H1 (cell line): ENCODE measurements around the gene WBP11. TPM values are rescaled to one million over a fixed set of nuclear protein-coding genes. Genes with fewer than 3 reads are reported as not detected.

Experiments
- CTCF ChIA-PET: fragments of 300-600 bp; sonication (Branson Sonifier 250); formaldehyde crosslinking; loops from one replicate; lab custom pipeline; 2021; ENCODE audit not compliant: partially characterized antibody; lab: Charles Lee
- POLR2A ChIA-PET: fragments of 300-600 bp; sonication (Branson Sonifier 250); formaldehyde crosslinking; loops from one replicate; lab custom pipeline; 2021; ENCODE audit warnings: inconsistent platforms; ENCODE audit not compliant: partially characterized antibody; lab: Charles Lee
- DNase-seq, 2 experiments: peaks; one replicate each; pipeline versions ENCODE4 v3.0.0 to v3.0.0-alpha.2; 2010 to 2022; ENCODE audit warnings: low spot score in 2 of 2, low read depth in 1 of 2, mixed read lengths in 1 of 2
- FAIRE-seq: peaks from 2 replicates; lab custom pipeline; 2011; peaks lifted over from hg19 to GRCh38; lab: Jason Lieb, UNC
- H2AFZ ChIP-seq: 2 replicates; pipeline ENCODE4 v1.8.1; 2012; ENCODE audit warnings: low read length, inconsistent platforms
- H2AK5ac ChIP-seq: 2 replicates; pipeline ENCODE4 v1.6.1; 2013; ENCODE audit warnings: low read depth, low read length
- H2BK120ac ChIP-seq: replicated peaks from 2 replicates; pipeline ENCODE3; 2013; ENCODE audit warnings: low read depth, low read length, inconsistent platforms
- H2BK12ac ChIP-seq: 2 replicates; pipeline ENCODE4 v1.6.1; 2013; ENCODE audit warnings: low read depth, low read length
- H2BK15ac ChIP-seq: 2 replicates; pipeline ENCODE4 v1.6.1; 2013; ENCODE audit warnings: low read length
- H2BK20ac ChIP-seq: 2 replicates; pipeline ENCODE4 v1.6.1; 2013; ENCODE audit warnings: low read length
- H2BK5ac ChIP-seq: 2 replicates; pipeline ENCODE4 v1.6.1; 2013; ENCODE audit warnings: low read depth, low read length
- H3K14ac ChIP-seq: 2 replicates; pipeline ENCODE4 v1.6.1; 2013; ENCODE audit warnings: inconsistent platforms; ENCODE audit not compliant: insufficient read length
- H3K18ac ChIP-seq: 2 replicates; pipeline ENCODE4 v1.6.1; 2013; ENCODE audit warnings: low read length; ENCODE audit errors: extremely low read depth
- H3K23ac ChIP-seq: 2 replicates; pipeline ENCODE4 v1.6.1; 2013; ENCODE audit warnings: inconsistent platforms; ENCODE audit not compliant: insufficient read length
- H3K23me2 ChIP-seq: 2 replicates; pipeline ENCODE4 v1.6.1; 2013; ENCODE audit warnings: low read depth, low read length
- H3K27ac ChIP-seq: 2 replicates; pipeline ENCODE4 v1.6.1; 2011; ENCODE audit warnings: low read depth, low read length, inconsistent platforms
- H3K27me3 ChIP-seq, 4 experiments: replicated peaks in 1 of 4; 1 replicate in 1 of 4; 2 replicates in 3 of 4; pipeline versions ENCODE4 v1.6.1 to v1.8.1; 2011 to 2013; ENCODE audit warnings: low read length in 3 of 4, mild to moderate bottlenecking in 3 of 4, inconsistent platforms in 2 of 4, mixed read lengths in 2 of 4, moderate library complexity in 1 of 4; ENCODE audit not compliant: control insufficient read depth in 3 of 4, insufficient read depth in 3 of 4; ENCODE audit errors: extremely low read depth in 1 of 4
- H3K36me3 ChIP-seq, 4 experiments: 2 replicates each; pipeline versions ENCODE4 v1.6.1 to v1.8.1; 2011 to 2013; ENCODE audit warnings: mild to moderate bottlenecking in 4 of 4, low read length in 3 of 4, moderate library complexity in 2 of 4, control low read depth in 1 of 4, inconsistent platforms in 1 of 4; ENCODE audit not compliant: insufficient read depth in 4 of 4, control insufficient read depth in 2 of 4
- H3K4ac ChIP-seq: replicated peaks from 2 replicates; pipeline ENCODE3; 2013; ENCODE audit warnings: low read length, low read depth, mixed read lengths, inconsistent platforms; ENCODE audit not compliant: insufficient read length
- H3K4me1 ChIP-seq, 4 experiments: replicated peaks in 1 of 4; 1 replicate in 1 of 4; 2 replicates in 3 of 4; pipeline versions ENCODE4 v1.6.1 to v1.8.1; 2011 to 2013; ENCODE audit warnings: low read length in 3 of 4, inconsistent platforms in 2 of 4, mixed read lengths in 1 of 4; ENCODE audit not compliant: insufficient read depth in 4 of 4, control insufficient read depth in 3 of 4
- H3K4me2 ChIP-seq, 2 experiments: 2 replicates each; pipeline versions ENCODE4 v1.6.1 to v1.8.1; 2011 to 2013; ENCODE audit warnings: low read depth in 2 of 2, low read length in 2 of 2, control low read depth in 1 of 2, inconsistent platforms in 1 of 2, mild to moderate bottlenecking in 1 of 2; ENCODE audit not compliant: insufficient read depth in 1 of 2
- H3K4me3 ChIP-seq, 4 experiments: fragments of 200-600, 300-600 bp in 1 of 4; sonication (generic), shearing (Covaris generic), sonication (Bioruptor Twin) in 1 of 4; 2 replicates each; pipeline versions ENCODE4 v1.5.1 to v1.8.1; 2011 to 2016; ENCODE audit warnings: low read length in 4 of 4, low read depth in 3 of 4, control low read depth in 2 of 4, inconsistent platforms in 2 of 4, mild to moderate bottlenecking in 2 of 4, mixed read lengths in 1 of 4, moderate library complexity in 1 of 4; ENCODE audit not compliant: insufficient read depth in 2 of 4; ENCODE audit errors: extremely low read depth in 1 of 4
- H3K56ac ChIP-seq: replicated peaks from 2 replicates; pipeline ENCODE3; 2013; ENCODE audit warnings: low read depth, mild to moderate bottlenecking, mixed read lengths, low read length, inconsistent platforms; ENCODE audit not compliant: insufficient read length
- H3K79me1 ChIP-seq: 2 replicates; pipeline ENCODE4 v1.6.1; 2013; ENCODE audit warnings: low read depth, low read length, control low read depth
- H3K79me2 ChIP-seq, 2 experiments: 2 replicates each; pipeline versions ENCODE4 v1.6.1 to v1.8.1; 2012 to 2013; ENCODE audit warnings: low read length in 2 of 2, mild to moderate bottlenecking in 2 of 2, inconsistent platforms in 1 of 2; ENCODE audit not compliant: insufficient read depth in 2 of 2, control insufficient read depth in 1 of 2
- H3K9ac ChIP-seq, 4 experiments: replicated peaks in 1 of 4; 1 replicate in 1 of 4; 2 replicates in 3 of 4; pipeline versions ENCODE4 v1.6.1 to v1.8.1; 2011 to 2013; ENCODE audit warnings: low read depth in 3 of 4, low read length in 3 of 4, control low read depth in 2 of 4, mild to moderate bottlenecking in 2 of 4, moderate library complexity in 2 of 4, inconsistent platforms in 1 of 4; ENCODE audit errors: extremely low read depth in 1 of 4
- H3K9me3 ChIP-seq, 2 experiments: 2 replicates each; pipeline versions ENCODE4 v1.6.1 to v1.8.1; 2012 to 2013; ENCODE audit warnings: mild to moderate bottlenecking in 2 of 2, moderate library complexity in 2 of 2, control low read depth in 1 of 2, inconsistent platforms in 1 of 2, low read depth in 1 of 2, low read length in 1 of 2, mixed read lengths in 1 of 2; ENCODE audit not compliant: insufficient read depth in 2 of 2
- H4K20me1 ChIP-seq, 2 experiments: replicated peaks in 1 of 2; 2 replicates each; pipeline versions ENCODE3 to v1.8.1; 2011 to 2013; ENCODE audit warnings: inconsistent platforms in 2 of 2, low read length in 2 of 2, mild to moderate bottlenecking in 1 of 2; ENCODE audit not compliant: insufficient read depth in 2 of 2, control insufficient read depth in 1 of 2
- H4K5ac ChIP-seq: 2 replicates; pipeline ENCODE4 v1.6.1; 2013; ENCODE audit warnings: low read length, low read depth, mixed read lengths, inconsistent platforms; ENCODE audit not compliant: insufficient read length
- H4K8ac ChIP-seq: 2 replicates; pipeline ENCODE4 v1.8.0; 2013; ENCODE audit warnings: mild to moderate bottlenecking, moderate library complexity, low read length, inconsistent platforms; ENCODE audit not compliant: insufficient read depth; ENCODE audit errors: extremely low read depth
- H4K91ac ChIP-seq: replicated peaks from 2 replicates; pipeline ENCODE3; 2013; ENCODE audit warnings: low read length, mixed read lengths, inconsistent platforms; ENCODE audit not compliant: insufficient read length
- ATF3 ChIP-seq: IDR thresholded peaks from 2 replicates; pipeline ENCODE4 v1.6.1; 2011; ENCODE audit warnings: low read depth, mild to moderate bottlenecking, low read length; ENCODE audit not compliant: insufficient read depth
- POLR2A ChIP-seq, 2 experiments: IDR thresholded peaks; 1 replicate in 1 of 2; 2 replicates in 1 of 2; pipeline ENCODE4 v1.6.1; 2011; ENCODE audit warnings: low read depth in 2 of 2, low read length in 2 of 2, mild to moderate bottlenecking in 2 of 2; ENCODE audit errors: control extremely low read depth in 1 of 2
- WGBS, 2 experiments: shearing (Covaris generic) in 1 of 2; methylation state at CpG; one replicate each; pipeline versions ENCODE4 v1.1.6 to v1.1.7; 2013 to 2015; ENCODE audit warnings: low lambda C conversion rate in 2 of 2, mixed read lengths in 2 of 2, inconsistent platforms in 1 of 2, low coverage in 1 of 2, missing lambda C conversion rate in 1 of 2; ENCODE audit not compliant: insufficient replicate concordance in 2 of 2, insufficient coverage in 1 of 2, insufficient read length in 1 of 2; ENCODE audit errors: extremely low coverage in 1 of 2, missing lambda C conversion rate in 1 of 2; 5-methylcytosine and 5-hydroxymethylcytosine counted together
- polyA plus RNA-seq, 7 experiments: library from polyadenylated mRNA; depleted of rRNA in 3 of 7; stranded (reverse) in 5 of 7; unstranded in 2 of 7; fragments of >200 nt in 5 of 7; fragments of 200-250 nt in 2 of 7; gene quantifications; 1 replicate in 5 of 7; 2 replicates in 1 of 7; 4 replicates in 1 of 7; pipeline versions ENCODE4 v1.2.1 to v1.2.3, GENCODE V29; 2011 to 2013; ENCODE audit warnings: missing spikeins in 2 of 7, mixed read lengths in 2 of 7
- total RNA-seq: library from RNA; stranded (reverse); fragmentation: NEBNext Ultra II Directional; extraction: Animal tissue kit (Norgen Biotek cat#: 25700); gene quantifications from 2 replicates; pipeline ENCODE4 v1.2.1, GENCODE V29; 2021

Gene WBP11
- total and polyA plus RNA-seq, 2 of the 8 experiments (the other 6 are each of a cell fraction or from before 2014, with no cell fraction given) = 22.1 to 134 TPM

- Histone ChIP-seq H3K27ac (no peak overlapping the region), H3K4me1 (no peaks in the 10 kb centered on the region; a peak in 2 of 7 replicates), H3K23ac (no peak overlapping the region), H3K9me3 (peaks cover 0 to 3% of the 10 kb centered on the region in 2 experiments; a peak in 1 of 4 replicates), H3K27me3 (no peaks in the 10 kb centered on the region), H4K5ac (no peak overlapping the region), H3K9ac (no peak overlapping the region), H3K4me3 (no peak overlapping the region), H2AK5ac (no peak overlapping the region), H3K79me1 (no peaks in the 10 kb centered on the region), H2BK120ac (no peak overlapping the region), H4K20me1 (peaks cover 0 to 4% of the 10 kb centered on the region in 2 experiments), H3K23me2 (no peaks in the 10 kb centered on the region; the same call in 1 of the 2 replicates), H3K14ac (no peak overlapping the region), H3K4ac (no peak overlapping the region), H2BK20ac (no peak overlapping the region), H4K8ac (no peak overlapping the region), H2BK15ac (no peak overlapping the region), H2AFZ (no peak overlapping the region), H3K79me2 (peaks cover 0 to 41% of the 10 kb centered on the region in 2 experiments; a peak in 2 of 4 replicates), H3K56ac (no peak overlapping the region), H3K36me3 (peaks cover 0 to 4% (median under 1%) of the 10 kb centered on the region in 4 experiments; a peak in 1 of 8 replicates), H3K4me2 (no peak overlapping the region), H4K91ac (no peak overlapping the region), H2BK12ac (no peak overlapping the region), H2BK5ac (no peak overlapping the region), H3K18ac (no peak overlapping the region)
- DNase-seq (no peak), FAIRE-seq (no peak)
- CTCF ChIA-PET = interaction anchor here (1.6 kb wide), 1 partner anchor 11 kb away, joined by 4 read pairs; no protein-coding TSS in a partner anchor
- WGBS, 2 experiments = 88% methylated on average over 3 of the region's 3 CpGs; no CpG with 5 or more reads in 1 of the 2 experiments
- POLR2A ChIA-PET = interaction anchor here (0.9 to 2.6 kb wide), 5 partner anchors 8 to 73 kb away, joined by 3 to 12 read pairs (median 4); partner anchors contain the start of genes C12orf60 and WBP11
- TF ChIP-seq POLR2A (IDR thresholded peaks at IDR 0.05; ENCODE audit: control extremely low read depth in 1 of 2, low read depth in 2 of 2, low read length in 2 of 2) (peak in 1 of 2 experiments; percentile 45; a peak in 1 of 3 replicates), ATF3 (no peak)
These were observed 36.5 kb downstream of the WBP11 start for GRCh38 chr12:14766649-14767215.
